Mammary epithelial cell (primary cell): ENCODE measurements around the gene AKAP9.

Experiments used
- EZH2 ChIP-seq: IDR thresholded peaks from 2 replicates; pipeline ENCODE4 v1.6.1; 2012; ENCODE audit warnings: low read length, inconsistent platforms, borderline replicate concordance
- TF ChIP-seq, protein P1 (sequence below), 2 donors: IDR thresholded peaks in 1 of 2; conservative IDR thresholded peaks in 1 of 2; 2 replicates each; pipeline ENCODE4 v1.5.1; 2011 to 2012; ENCODE audit warnings: inconsistent platforms in 2 of 2, low read length in 2 of 2, mild to moderate bottlenecking in 2 of 2, control low read depth in 1 of 2, low read depth in 1 of 2; ENCODE audit not compliant: insufficient read depth in 1 of 2; ENCODE audit errors: extremely low read depth in 1 of 2

GRCh38 chr7:91894781-91895480, 45.7 kb upstream of the AKAP9 start:
- TF ChIP-seq, protein P1, sequence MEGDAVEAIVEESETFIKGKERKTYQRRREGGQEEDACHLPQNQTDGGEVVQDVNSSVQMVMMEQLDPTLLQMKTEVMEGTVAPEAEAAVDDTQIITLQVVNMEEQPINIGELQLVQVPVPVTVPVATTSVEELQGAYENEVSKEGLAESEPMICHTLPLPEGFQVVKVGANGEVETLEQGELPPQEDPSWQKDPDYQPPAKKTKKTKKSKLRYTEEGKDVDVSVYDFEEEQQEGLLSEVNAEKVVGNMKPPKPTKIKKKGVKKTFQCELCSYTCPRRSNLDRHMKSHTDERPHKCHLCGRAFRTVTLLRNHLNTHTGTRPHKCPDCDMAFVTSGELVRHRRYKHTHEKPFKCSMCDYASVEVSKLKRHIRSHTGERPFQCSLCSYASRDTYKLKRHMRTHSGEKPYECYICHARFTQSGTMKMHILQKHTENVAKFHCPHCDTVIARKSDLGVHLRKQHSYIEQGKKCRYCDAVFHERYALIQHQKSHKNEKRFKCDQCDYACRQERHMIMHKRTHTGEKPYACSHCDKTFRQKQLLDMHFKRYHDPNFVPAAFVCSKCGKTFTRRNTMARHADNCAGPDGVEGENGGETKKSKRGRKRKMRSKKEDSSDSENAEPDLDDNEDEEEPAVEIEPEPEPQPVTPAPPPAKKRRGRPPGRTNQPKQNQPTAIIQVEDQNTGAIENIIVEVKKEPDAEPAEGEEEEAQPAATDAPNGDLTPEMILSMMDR (conservative IDR thresholded peaks at IDR 0.05 in 1 of 2, IDR thresholded peaks at IDR 0.05 in 1 of 2; ENCODE audit: extremely low read depth in 1 of 2, insufficient read depth in 1 of 2, low read depth in 1 of 2, low read length in 2 of 2): no peak
- no peak for TF ChIP-seq EZH2
